GM12878 (cell line): ENCODE results near the gene PPFIA4. TPM values are rescaled to one million over a fixed set of nuclear protein-coding genes. Genes with fewer than 3 reads are reported as not detected.
A peak's percentile ranks its signal among the peaks of the same experiment; 100 is the strongest.

Source experiments
- ATAC-seq: fragments of 200-7000 bp; cut with Tn5 transposase; 3 replicates; pipeline ENCODE4 v1.9.1; 2020; ENCODE audit warnings: mild to moderate bottlenecking, moderate library complexity
- BruUV-seq: library from RNA; stranded (reverse); fragments of 400-500 nt; replicated peaks from 2 replicates; lab custom pipeline; 2021; lab: Mats Ljungman, UMichigan
- CTCF ChIA-PET: fragments of 300-600 bp; sonication (Branson Sonifier 250); formaldehyde crosslinking; extraction: SDS; loops from one replicate; lab custom pipeline; 2021; ENCODE audit warnings: inconsistent platforms; lab: Yijun Ruan, JAX
- POLR2A ChIA-PET: fragments of 350-600 bp; formaldehyde crosslinking; extraction: SDS; loops from one replicate; lab custom pipeline; 2021; ENCODE audit warnings: inconsistent platforms; lab: Charles Lee
- RAD21 ChIA-PET: fragments of 300-600 bp; sonication (Branson Sonifier 250); formaldehyde crosslinking; loops from one replicate; lab custom pipeline; 2023; ENCODE audit warnings: antibody characterized with exemption; ENCODE audit not compliant: unreplicated experiment; lab: Charles Lee
- SMC1A ChIA-PET: fragments of 300-600 bp; sonication (Branson Sonifier 250); formaldehyde crosslinking; loops from one replicate; lab custom pipeline; 2023; ENCODE audit not compliant: unreplicated experiment, uncharacterized antibody; lab: Charles Lee
- DNase-seq: peaks from one replicate; pipeline ENCODE4 v3.0.0-alpha.2; 2011; ENCODE audit warnings: low read depth, low spot score
- FAIRE-seq: peaks from 3 replicates; lab custom pipeline; 2011; peaks lifted over from hg19 to GRCh38; lab: Jason Lieb, UNC
- H2AFZ ChIP-seq: 2 replicates; pipeline ENCODE4 v1.6.0; 2011; ENCODE audit warnings: low read depth, low read length, control low read depth; ENCODE audit not compliant: control insufficient read depth
- H3K27ac ChIP-seq: 2 replicates; pipeline ENCODE4 v1.5.1; 2011; ENCODE audit warnings: control low read depth; ENCODE audit not compliant: control insufficient read depth, insufficient read depth
- H3K27me3 ChIP-seq, 2 experiments: replicated peaks in 1 of 2; 2 replicates each; pipeline versions ENCODE4 v1.6.0 to v1.6.1; 2011; ENCODE audit warnings: low read length in 1 of 2; ENCODE audit not compliant: control insufficient read depth in 2 of 2, insufficient read depth in 2 of 2
- H3K36me3 ChIP-seq, 2 experiments: 2 replicates each; pipeline ENCODE4 v1.5.1; 2011; ENCODE audit warnings: low read length in 1 of 2; ENCODE audit not compliant: control insufficient read depth in 2 of 2, insufficient read depth in 2 of 2
- H3K4me1 ChIP-seq: 2 replicates; pipeline ENCODE4 v1.6.1; 2011; ENCODE audit warnings: mild to moderate bottlenecking, low read length, moderate library complexity, mixed read lengths; ENCODE audit not compliant: control insufficient read depth, insufficient read depth
- H3K4me2 ChIP-seq: 2 replicates; pipeline ENCODE4 v1.6.0; 2011; ENCODE audit warnings: control low read depth; ENCODE audit not compliant: control insufficient read depth, insufficient read depth
- H3K4me3 ChIP-seq: fragments of 200-600 bp; sonication (generic); 2 replicates; pipeline ENCODE4 v1.5.1; 2016
- H3K79me2 ChIP-seq: 2 replicates; pipeline ENCODE4 v1.6.0; 2011; ENCODE audit warnings: low read length; ENCODE audit not compliant: control insufficient read depth, insufficient read depth
- H3K9ac ChIP-seq: 2 replicates; pipeline ENCODE4 v1.8.0; 2011; ENCODE audit warnings: low read length, control low read depth, mixed read lengths; ENCODE audit not compliant: control insufficient read depth, insufficient read depth
- H3K9me3 ChIP-seq: replicated peaks from 3 replicates; pipeline ENCODE4 v1.5.1; 2011; ENCODE audit warnings: mild to moderate bottlenecking, low read length; ENCODE audit not compliant: control insufficient read depth, insufficient read depth
- H4K20me1 ChIP-seq: 2 replicates; pipeline ENCODE4 v1.6.0; 2011; ENCODE audit not compliant: control insufficient read depth, insufficient read depth
- MXI1 ChIP-seq: fragments of 150-350 bp; IDR thresholded peaks from 2 replicates; pipeline ENCODE4 v1.6.1; 2011; ENCODE audit warnings: low read depth, mild to moderate bottlenecking, inconsistent platforms, low read length, improper control_type of control experiment
- NR2F1 ChIP-seq: fragments of 450-650 bp; conservative IDR thresholded peaks from 2 replicates; pipeline ENCODE4 v1.6.1; 2017; ENCODE audit warnings: mild to moderate bottlenecking
- POLR2AphosphoS2 ChIP-seq: IDR thresholded peaks from 2 replicates; pipeline ENCODE4 v1.6.1; 2011; ENCODE audit warnings: low read depth, mild to moderate bottlenecking, low read length, improper control_type of control experiment, moderate library complexity
- RFX5 ChIP-seq: IDR thresholded peaks from 2 replicates; pipeline ENCODE4 v1.6.1; 2011; ENCODE audit warnings: low read depth, low read length, improper control_type of control experiment
- WGBS: methylation state at CpG from one replicate; pipeline ENCODE4 v1.1.6; 2016; ENCODE audit warnings: low lambda C conversion rate; ENCODE audit not compliant: insufficient replicate concordance, insufficient coverage; ENCODE audit errors: missing lambda C conversion rate; 5-methylcytosine and 5-hydroxymethylcytosine counted together
- in situ Hi-C: fragments of 300-500 bp; cut with MboI; formaldehyde crosslinking; loops from 9 replicates; pipeline ENCODE4 v1.14.3; 2018; ENCODE audit warnings: mixed read lengths
- intact Hi-C: fragments of 100-400 bp; cut with micrococcal nuclease; formaldehyde crosslinking; loops from one replicate; pipeline ENCODE4 v1.14.2; 2022; ENCODE audit not compliant: unreplicated experiment
- polyA plus RNA-seq, 11 experiments: library from polyadenylated mRNA; depleted of rRNA in 4 of 11; unstranded in 6 of 11; stranded (reverse) in 5 of 11; fragments of >200 nt; fragmentation: Nextera tagmentation in 4 of 11; fragmentation: Illumina TruSeq in 1 of 11; extraction: Ambion mirVana in 4 of 11; extraction: Trizol in 1 of 11; gene quantifications; 1 replicate in 1 of 11; 2 replicates in 10 of 11; pipeline versions ENCODE4 v1.2.1 to v1.2.3, GENCODE V29; 2011 to 2016; ENCODE audit warnings: inconsistent platforms in 2 of 11, missing spikeins in 2 of 11, low read depth in 1 of 11
- total RNA-seq, 4 experiments: library from RNA; depleted of rRNA in 3 of 4; stranded (reverse); fragments of >200 nt in 3 of 4; fragmentation: Illumina TruSeq in 1 of 4; extraction: Trizol in 1 of 4; gene quantifications; 2 replicates each; pipeline versions ENCODE4 v1.2.1 to v1.2.3, GENCODE V29; 2013 to 2021

The PPFIA4 gene
- total and polyA plus RNA-seq, 10 of the 15 experiments (the other 5 are each of a cell fraction or from before 2014, with no cell fraction given), result 0.02 to 19.7 (median 0.34) TPM; not detected in 1

- no peak for TF ChIP-seq RFX5
- TF ChIP-seq, all 136 proteins: peak for 0
Measured at GRCh38 chr1:203028067-203028783, 1.9 kb downstream of the PPFIA4 start (continued).

GRCh38 chr1:203028784-203029553 lies 2.7 kb downstream of the PPFIA4 start:
- WGBS, result 29% methylated on average over 13 of the region's 13 CpGs
- Histone ChIP-seq H3K9me3 (no peaks in the 10 kb centered on the region), H3K4me1 (no peaks in the 10 kb centered on the region; the same call in none of the 2 replicates), H2AFZ (no peak overlapping the region), H3K27ac (no peak overlapping the region), H4K20me1 (no peaks in the 10 kb centered on the region), H3K4me2 (peak overlapping the region; percentile 36), H3K79me2 (peaks cover 2% of the 10 kb centered on the region; the same call in 1 of the 2 replicates), H3K36me3 (peaks cover under 1 to 2% of the 10 kb centered on the region in 2 experiments; a peak in 2 of 4 replicates), H3K9ac (no peak overlapping the region), H3K27me3 (no peaks in the 10 kb centered on the region; a peak in 2 of 4 replicates), H3K4me3 (no peak overlapping the region)
- POLR2A ChIA-PET, result interaction anchor here (0.6 to 1.9 kb wide), 3 partner anchors 7 to 247 kb away, joined by 3 to 5 read pairs (median 4); no protein-coding TSS in a partner anchor
- no peak for ATAC-seq
- TF ChIP-seq NR2F1, result no peak
- peak; percentile 37; the same call in 1 of the 2 replicates for TF ChIP-seq MXI1
- no peak for TF ChIP-seq POLR2AphosphoS2
- RAD21 ChIA-PET, result interaction anchor here (1.0 to 1.8 kb wide), 2 partner anchors 11 to 308 kb away, joined by 3 to 8 read pairs; no protein-coding TSS in a partner anchor
- FAIRE-seq, result no peak
- intact Hi-C loops, result no loop called here
- DNase-seq, result no peak
- no TSS peak for BruUV-seq
- in situ Hi-C loops, result no loop called here
- CTCF ChIA-PET, result interaction anchor here (0.9 to 4.7 kb wide), 5 partner anchors 11 to 311 kb away, joined by 3 to 52 read pairs (median 5); no protein-coding TSS in a partner anchor
- SMC1A ChIA-PET, result interaction anchor here (1.3 kb wide), 1 partner anchor 241 kb away, joined by 3 read pairs; no protein-coding TSS in a partner anchor
